Fibroblast of peridontal ligament (primary cell): ENCODE data around the gene TAAR9.

Experiments
- DNase-seq: peaks from one replicate; pipeline ENCODE4 v3.0.0-alpha.2; 2010; ENCODE audit errors: extremely low read depth

Gene TAAR9, protein sequence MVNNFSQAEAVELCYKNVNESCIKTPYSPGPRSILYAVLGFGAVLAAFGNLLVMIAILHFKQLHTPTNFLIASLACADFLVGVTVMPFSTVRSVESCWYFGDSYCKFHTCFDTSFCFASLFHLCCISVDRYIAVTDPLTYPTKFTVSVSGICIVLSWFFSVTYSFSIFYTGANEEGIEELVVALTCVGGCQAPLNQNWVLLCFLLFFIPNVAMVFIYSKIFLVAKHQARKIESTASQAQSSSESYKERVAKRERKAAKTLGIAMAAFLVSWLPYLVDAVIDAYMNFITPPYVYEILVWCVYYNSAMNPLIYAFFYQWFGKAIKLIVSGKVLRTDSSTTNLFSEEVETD

DNA sequence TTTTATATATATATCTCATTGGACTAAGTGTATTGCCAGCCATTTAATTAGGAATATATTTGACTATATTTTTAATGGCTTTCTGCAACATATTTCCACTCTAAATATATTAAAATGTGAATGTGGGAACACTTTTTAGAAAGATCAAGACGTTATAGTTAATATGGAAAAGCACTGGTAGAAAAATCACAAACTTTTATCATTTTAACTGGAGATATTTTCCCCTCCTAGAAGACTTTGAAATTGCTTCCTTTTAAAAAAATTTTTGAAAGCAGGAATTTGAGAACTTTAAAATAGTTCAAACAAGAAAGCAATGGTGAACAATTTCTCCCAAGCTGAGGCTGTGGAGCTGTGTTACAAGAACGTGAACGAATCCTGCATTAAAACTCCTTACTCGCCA, at the start of gene TAAR9:
TSS of gene TAAR9 (plus strand) at position 301 of the 400 bp plus-strand sequence. CDS start at position 314, 13 bp downstream.
- DNase-seq = no peak

DNA sequence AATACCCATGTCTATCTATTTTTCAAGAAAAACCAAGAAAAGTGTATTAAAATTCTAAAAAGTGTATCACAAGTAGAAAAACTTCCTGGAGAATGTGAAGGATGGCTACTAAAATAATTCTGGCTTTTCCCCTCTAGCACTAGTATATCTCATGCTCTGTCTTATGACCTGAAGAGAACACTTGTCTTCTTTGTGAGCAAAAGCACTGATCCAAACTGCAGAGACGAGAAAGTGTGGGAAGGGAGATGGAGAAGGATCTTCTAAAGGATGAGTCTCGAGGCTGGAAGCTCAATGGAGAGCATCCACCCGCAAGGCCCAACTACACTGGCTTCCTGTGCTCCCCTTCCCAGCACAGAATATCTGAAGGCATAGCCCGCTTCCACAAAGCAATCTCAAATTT, 48.7 kb upstream of the TAAR9 start:
- DNase-seq = no peak

DNA sequence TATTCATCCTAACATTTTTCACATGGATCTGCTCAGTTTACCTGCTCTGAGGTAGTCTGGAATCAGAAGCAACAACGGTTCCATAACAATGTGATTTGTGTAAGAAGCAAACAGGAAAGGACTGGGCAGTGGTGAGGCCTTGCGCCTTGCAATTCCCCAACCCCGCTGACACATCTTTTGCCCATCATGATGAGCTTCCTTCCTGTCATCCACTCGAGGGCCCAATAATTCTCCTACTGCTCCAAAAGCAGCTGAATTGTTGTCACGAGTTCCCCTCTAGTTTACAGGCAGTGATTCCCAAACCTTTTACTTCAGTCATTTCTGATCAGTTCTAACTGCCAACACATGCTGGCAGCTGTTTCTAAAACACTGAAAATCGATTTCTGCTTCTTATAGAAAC, 48.1 kb upstream of the TAAR9 start:
- no peak for DNase-seq

DNA sequence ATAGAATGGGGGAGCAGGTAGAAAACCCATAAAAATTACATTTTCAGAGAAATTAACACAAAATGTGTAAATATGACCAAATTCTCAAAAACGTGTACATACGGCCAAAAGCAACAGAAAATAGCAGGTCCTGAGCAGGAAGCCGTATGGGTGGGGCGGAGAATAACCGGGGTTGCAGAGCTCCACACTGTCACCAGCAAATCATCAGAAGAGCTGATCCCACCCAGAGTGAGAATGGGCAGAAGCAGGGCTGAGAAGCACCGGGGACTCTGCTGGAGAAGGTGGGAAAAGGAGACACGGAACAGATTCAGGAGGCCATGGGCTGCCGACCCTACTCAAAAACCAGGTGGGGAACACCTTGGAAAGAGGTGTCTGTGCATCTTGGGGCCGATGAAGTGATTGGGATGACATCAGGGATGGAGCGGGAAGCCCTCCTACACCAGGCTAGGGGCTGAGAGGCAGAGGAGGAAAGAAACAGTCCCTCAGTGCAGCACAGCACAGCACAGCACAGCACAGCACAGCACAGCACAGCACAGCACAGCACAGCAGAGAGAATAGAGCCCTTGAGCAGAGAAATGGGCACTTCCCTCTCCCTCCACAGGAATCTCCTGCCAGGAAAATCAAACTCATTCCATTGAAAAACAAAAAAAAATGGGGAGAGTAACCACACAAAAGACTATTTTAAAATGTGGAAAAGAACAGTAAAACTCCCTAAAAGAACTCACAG, 47.4 kb upstream of the TAAR9 start:
- no peak for DNase-seq

DNA sequence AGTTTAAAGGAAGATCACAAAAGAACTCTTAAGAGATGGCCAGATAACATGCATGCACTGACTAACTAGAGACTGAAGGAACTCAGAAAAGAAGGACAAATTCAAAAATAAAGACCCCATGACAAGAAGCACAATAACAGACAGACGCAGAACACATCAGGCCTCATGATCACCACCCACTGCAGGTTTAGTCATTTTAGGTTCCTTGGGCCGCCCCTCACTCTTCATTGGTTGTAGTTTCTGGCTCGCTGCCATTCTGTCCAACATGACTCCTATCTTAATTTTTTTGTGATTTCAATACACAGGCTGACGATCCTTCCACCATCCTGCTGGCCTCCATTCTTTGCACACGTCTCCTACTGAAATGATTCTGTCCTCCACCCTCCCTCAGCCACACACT, 46.8 kb upstream of the TAAR9 start:
- peak; percentile 68 for DNase-seq

DNA sequence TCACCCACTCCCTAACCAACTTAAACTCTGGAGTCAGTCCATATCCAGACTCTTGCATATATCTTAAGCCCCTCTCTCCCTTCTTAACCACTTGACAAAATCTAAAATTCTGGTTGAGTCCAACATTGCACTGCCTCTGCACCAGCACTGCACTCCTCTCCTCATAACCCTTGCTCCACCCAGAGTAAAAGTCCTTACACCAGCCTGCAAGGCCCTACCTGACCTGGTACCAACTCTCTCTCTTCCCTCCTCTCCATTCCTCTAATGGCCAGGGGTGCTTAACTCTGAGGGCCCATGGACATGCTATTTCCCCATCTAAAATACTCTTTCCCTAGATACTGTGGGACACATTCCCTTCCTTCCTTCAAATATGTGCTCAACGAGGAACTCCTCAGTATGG, 46.2 kb upstream of the TAAR9 start:
- no peak for DNase-seq

DNA sequence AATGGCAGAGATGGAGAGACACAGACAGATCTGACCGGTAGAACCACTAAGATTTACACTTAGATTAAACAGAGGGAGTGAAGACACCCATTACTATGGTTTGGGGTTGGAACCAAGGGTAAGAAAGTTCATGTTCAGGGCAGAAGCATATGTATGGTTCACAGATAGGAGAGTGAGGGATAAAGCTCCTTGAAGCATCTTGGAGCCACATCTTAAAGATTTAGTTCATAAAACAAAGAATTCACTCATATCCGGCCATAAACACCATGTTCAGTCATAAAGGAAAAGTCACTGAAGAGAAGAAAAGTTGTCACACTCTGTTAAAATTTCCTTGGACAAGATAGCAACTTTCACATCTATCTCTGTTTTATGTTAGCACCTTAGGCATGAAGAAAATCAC, 43.1 kb upstream of the TAAR9 start:
- no peak for DNase-seq

DNA sequence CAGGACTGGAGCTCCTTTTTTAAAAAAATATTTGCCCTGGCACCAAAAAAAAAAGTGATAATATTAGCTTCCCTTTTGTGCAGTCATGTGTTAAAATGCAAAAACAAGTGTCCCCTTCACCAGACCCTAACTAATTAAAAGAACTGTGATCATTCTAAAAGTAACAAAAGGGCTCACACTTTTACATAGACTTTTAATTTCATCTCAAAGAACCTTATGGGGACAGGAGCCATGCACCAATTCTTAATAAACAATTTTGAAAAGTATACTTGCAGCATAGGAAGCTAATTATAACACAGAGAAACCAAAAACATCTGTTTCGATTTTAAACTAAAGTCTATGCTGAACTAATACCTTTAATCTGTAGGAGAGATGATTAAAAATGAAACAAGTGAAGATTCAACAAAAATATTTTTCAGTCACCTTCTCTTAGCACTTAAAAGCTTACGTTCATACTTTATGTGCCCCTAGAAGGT, 42.4 kb upstream of the TAAR9 start:
- DNase-seq = no peak

DNA sequence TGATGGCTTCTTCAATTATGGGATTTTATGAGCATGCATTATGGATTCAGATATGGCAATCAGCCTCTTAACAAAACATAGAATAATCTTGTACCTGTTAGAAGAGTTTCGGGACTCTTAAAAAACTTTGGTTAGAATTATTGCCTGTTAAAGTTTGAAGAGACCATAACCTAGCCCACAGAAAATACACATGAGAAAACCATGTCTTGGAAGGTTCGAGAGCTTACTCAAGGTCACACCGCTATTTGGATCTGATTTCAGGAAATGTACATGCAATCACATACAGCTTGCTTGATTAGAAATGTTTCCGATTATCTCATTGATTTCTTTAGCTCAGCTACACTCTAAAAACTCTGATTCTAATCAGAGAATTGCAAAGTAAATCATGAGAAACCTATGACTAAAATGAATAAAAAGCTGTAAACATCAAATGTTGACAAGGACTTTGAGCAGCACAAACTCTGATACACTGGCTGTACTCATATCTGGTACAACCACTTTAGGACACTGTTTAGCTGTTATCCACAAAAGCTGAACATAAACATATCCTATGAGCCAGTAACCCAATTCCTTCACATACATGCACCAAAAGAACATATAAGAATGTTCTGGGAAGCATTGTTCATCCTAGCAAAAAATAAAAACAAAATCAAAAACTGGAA, 41.4 kb upstream of the TAAR9 start:
- DNase-seq = no peak

DNA sequence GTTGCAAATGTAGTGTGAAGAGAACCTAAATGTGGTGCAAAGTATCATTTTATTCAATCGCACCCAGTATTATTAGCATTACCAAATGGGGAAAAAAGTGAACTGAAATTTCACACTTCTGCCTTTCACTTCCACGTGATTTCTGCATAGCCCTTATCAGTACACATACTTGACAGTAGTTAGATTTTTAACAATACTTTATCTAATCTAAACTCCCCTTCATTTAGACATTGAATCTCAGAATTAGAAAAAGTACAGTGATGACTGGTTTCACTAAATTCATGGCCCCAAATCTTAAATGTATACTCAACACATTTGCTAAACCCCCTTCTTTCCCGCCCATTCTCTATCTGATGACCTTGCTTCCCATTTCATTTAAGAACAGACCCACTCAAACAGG, 39.4 kb upstream of the TAAR9 start:
- DNase-seq = no peak

DNA sequence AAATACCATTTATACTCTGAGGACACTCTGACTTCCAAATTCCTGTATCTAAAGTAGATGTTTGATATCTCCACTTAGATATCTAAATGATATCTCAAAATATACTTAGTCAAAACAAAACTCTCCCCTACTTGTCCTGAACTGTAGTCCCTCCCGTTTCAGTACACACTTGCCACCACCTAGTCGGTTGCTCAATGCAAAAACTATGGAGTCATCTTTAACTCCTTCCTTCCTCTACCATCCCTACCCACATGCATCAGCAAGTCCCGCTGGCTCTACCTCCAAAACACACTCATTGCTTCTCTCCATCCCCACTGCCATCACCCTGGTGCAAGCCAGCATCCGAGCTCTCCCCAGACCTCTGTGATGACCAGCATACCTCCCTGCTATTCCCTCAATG, 38.3 kb upstream of the TAAR9 start:
- no peak for DNase-seq

DNA sequence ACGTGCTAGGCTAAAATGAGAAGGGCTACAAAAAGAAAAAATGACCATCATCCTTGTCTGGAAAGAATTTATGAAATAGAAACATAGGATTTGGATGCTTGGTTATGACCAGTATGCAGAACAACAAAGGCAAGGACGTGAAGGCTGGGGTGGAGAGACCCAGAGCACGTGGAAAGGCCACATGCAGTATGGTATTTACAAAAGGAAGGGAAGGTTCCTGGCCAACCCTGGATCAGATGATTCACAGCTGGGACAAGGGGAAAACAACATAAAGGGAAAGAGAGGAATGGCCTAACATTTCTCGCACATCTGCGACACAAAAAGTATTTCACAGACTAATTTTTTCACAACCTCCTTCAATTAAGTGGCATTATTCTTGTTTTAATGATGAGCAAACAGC, 33.3 kb upstream of the TAAR9 start:
- no peak for DNase-seq

DNA sequence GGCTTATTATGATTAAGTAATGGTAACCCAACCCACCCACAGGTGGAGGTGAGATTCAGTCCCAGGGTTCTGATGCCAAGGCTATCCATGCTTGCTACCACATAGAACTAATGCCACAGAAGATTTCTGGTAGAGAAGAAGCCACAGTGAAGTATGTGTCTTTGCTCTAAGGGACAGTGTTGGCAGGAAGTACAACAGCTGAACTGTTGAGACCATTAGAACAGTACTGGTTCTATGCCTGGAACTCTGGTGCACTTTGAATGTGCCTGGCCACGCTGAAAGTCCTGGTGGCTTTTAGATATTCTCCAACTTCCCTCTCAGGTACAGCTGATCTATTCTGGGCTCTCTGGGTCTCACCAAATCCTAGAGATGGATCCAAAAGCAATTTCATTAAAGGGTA, 32.9 kb upstream of the TAAR9 start:
- DNase-seq = no peak

DNA sequence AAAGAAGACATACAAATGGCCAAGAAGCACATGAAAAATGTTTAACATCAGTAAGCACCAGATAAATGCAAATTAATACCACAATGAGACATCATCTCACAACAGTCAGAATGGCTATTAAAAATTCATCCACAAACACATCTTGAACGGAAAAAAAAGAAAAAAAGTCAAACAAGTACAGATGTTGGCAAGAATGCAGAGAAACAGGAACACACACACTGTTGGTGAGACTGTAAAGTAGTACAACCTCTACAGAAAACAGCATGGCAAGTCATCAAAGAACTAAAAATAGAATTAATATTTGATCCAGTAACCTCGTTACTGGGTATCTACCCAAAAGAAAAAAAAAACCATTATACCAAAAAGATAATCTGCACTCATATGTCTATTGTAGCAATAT, 31.6 kb upstream of the TAAR9 start:
- DNase-seq = no peak

DNA sequence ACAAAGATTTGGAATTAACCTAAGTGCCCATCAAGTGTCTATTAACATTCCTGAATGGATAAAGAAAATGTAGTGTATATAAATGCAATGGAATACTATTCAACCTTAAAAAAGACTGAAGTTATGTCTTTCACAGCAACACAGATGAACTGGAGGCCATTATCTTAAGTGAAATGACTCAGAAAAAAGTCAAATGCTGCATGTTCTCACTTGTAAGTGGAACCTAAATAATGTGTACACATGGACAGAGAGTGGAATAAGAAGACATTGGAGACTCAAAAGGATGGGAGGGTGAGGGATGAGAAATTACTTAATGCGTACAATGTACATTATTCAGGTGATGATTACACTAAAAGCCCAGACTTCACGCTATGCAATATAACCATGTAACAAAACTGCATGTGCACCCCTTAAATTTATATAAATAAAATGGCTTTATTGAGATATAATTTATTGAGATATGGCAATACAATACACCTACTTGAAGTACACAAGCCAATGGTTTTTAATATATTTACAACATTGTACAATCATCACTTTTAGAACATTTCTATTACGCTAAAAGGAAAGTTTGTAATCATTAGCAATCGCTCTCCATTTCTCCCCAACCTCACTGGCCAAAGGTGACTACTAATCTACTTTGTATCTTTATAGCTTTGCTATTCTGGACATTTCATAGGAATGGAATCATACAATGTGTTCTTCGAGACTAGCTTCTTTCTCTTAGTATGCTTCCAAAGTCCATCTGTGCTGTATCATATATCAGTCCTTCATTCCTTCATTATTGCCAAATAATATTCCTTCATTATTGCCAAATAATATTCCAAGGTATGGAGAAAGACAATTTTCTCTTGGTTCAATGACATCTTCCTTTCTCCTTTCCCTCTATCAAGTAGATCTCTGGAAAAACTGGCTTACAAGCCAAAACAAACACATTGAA, 30.9 kb upstream of the TAAR9 start:
- no peak for DNase-seq

DNA sequence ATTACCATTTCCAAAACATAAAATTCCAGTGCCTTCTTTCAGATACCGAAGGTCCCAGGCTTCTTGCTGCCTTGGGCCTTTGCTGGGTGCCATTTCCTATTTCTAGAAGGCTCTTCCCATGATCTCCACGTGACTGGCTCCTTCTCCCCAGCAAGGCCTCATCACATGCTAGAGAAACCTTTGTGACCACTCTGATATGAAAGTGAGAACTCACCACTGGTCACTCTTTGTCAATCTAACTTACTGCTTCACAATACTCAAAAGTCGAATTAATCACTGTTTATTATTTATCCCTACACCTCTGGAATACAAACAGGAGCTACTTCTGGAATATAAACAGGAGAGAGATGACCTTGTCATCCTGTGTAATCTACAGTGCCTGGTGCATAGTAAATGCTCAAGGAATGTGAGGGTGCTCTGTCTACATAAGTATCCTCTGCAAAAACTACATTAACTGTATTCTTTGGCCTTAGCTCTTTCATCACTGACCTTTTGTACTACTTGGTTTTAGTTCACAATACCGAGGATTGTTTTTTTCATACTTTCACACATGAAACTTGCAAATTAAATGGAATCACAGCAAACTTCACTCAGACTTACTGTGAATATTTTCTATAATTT, 26.8 kb upstream of the TAAR9 start:
- DNase-seq = no peak

DNA sequence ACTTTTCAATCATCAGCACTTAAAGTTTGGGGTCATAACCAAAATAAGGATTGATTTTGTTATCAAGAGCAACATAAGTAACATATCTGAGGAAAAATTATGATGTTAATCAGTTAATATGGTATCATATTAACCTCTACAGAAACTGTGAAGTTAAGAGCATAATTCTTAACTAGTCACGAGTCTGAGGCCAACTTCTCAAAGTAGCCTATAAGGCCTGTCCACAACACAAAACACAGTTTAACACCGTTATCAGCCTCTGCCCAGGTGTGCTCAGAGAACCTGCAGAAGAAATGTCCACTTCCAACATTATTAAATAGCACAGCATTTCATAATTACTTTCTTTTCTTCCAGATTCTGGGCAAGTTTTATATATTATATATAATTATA, 26.3 kb upstream of the TAAR9 start:
- DNase-seq = no peak

DNA sequence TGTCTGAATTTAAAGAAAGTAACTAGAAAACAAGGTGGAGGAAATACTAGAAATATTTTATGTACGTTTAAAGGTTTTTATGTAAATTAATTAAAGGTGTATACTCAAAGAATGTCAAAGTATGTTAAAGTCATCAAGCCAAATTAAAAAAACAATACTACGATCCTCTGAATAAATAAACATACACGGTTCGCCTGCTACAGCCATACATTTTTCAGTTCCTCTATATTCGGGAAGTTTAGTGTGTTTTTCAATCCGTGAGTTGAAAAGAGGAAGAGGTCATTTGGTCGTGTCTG, 25.8 kb upstream of the TAAR9 start:
- DNase-seq = no peak

DNA sequence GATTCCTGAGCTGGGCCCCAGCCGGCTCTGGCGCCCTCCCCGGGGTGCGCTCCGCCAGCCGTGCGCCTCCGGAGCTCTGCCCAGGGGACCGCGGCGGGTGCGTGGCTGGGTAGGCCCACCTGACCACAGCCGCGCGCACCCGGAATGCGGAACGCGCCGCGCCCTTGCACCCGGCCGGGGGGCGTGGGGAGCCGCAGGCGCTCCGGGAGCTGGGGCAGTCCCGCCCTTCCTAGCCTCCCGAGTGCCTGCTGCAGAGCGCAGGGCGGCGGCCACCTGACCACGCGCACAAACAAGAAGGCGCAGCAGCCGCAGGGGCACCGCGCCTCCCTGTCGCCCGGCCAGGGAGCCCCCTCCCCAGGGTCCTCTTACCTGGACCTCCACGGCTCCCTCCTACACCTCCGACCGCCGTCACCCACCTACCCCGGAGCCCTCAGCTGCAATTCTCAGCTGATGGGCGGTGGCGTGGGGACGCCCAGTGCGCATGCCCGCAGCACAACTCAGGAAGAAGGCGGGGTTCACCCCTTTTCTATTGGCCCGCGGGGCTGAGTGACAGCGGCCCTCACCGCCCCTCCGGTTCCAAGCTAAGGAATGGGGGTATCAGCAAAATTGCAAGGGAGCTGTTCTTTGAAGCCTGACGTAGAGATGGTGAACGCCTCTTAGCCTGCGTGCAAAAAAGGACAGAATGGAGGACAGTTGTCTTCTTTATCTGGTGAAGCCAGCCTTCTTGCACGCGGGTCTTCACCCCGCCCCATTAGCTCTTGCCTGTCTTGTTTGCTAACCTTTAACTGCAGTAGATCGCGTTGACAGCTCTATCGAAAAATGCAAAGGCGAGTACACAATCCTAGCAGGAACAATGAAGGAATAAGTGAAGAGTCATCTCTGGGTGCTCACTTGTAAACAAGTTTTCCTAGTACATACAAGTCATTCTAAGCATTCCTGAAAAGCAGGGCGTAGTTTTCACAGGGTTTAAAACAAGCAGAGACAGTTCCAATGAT, 25.1 kb upstream of the TAAR9 start, which contains the start of gene STX7:
TSS of gene STX7 (minus strand) at position 479 of the 995 bp plus-strand sequence. CDS start 9,586 bp downstream, outside the sequence.
- peak; percentile 82 for DNase-seq
